Activated T-cell treated with anti-CD3 and anti-CD28 coated beads for 4 hours (primary cell): ENCODE measurements around the gene GSE1.

Source experiments
- DNase-seq: peaks from one replicate; pipeline ENCODE4 v3.0.0-alpha.2; 2020

GSE1 gene

GRCh38 chr16:85622683-85623082 lies 9.6 kb downstream of the GSE1 start:
- no peak for DNase-seq

- DNase-seq = no peak
Measured at GRCh38 chr16:85623250-85623649, 10.1 kb downstream of the GSE1 start.

- no peak for DNase-seq
Measured at GRCh38 chr16:85623997-85624601, 11.0 kb downstream of the GSE1 start.

- DNase-seq = no peak
Measured at GRCh38 chr16:85624646-85625045, 11.5 kb downstream of the GSE1 start.

GRCh38 chr16:85625053-85625452 lies 11.9 kb downstream of the GSE1 start:
- no peak for DNase-seq

GRCh38 chr16:85625485-85626117 lies 12.5 kb downstream of the GSE1 start:
- no peak for DNase-seq

GRCh38 chr16:85626191-85626981 lies 13.3 kb downstream of the GSE1 start:
- no peak for DNase-seq

GRCh38 chr16:85627089-85627488 lies 14.0 kb downstream of the GSE1 start:
- DNase-seq = no peak

GRCh38 chr16:85627526-85628264 lies 14.6 kb downstream of the GSE1 start:
- no peak for DNase-seq

- no peak for DNase-seq
Measured at GRCh38 chr16:85628265-85628556, 15.1 kb downstream of the GSE1 start.

GRCh38 chr16:85628645-85629044 lies 15.5 kb downstream of the GSE1 start:
- no peak for DNase-seq

GRCh38 chr16:85629326-85629725 lies 16.2 kb downstream of the GSE1 start:
- DNase-seq = no peak

- DNase-seq = no peak
Measured at GRCh38 chr16:85629853-85630252, 16.7 kb downstream of the GSE1 start.

GRCh38 chr16:85631230-85631629 lies 18.1 kb downstream of the GSE1 start:
- DNase-seq = no peak

- DNase-seq = no peak
Measured at GRCh38 chr16:85631802-85632393, 18.8 kb downstream of the GSE1 start.

- DNase-seq = no peak
Measured at GRCh38 chr16:85632709-85633437, 19.8 kb downstream of the GSE1 start.

GRCh38 chr16:85633438-85633743 lies 20.3 kb downstream of the GSE1 start:
- DNase-seq = no peak

- DNase-seq = no peak
Measured at GRCh38 chr16:85633888-85634287, 20.8 kb downstream of the GSE1 start.

GRCh38 chr16:85634747-85635544 lies 21.8 kb downstream of the GSE1 start:
- DNase-seq = no peak

GRCh38 chr16:85635545-85636140 lies 22.5 kb downstream of the GSE1 start:
- no peak for DNase-seq

- no peak for DNase-seq
Measured at GRCh38 chr16:85636234-85636812, 23.2 kb downstream of the GSE1 start.
